HG02973 (cell line): ENCODE results near the gene IFNK.
A peak's percentile ranks its signal among the peaks of the same experiment; 100 is the strongest.
"Not testable (repeated sequence)": the region's sequence is repeated elsewhere in the genome, so short reads cannot be mapped to it uniquely, and the experiment has no call there.

Experiments
- ATAC-seq: cut with Tn5 transposase; IDR thresholded peaks from one replicate; pipeline ENCODE4 v1.9.1; 2021; ENCODE audit warnings: moderate library complexity; ENCODE audit not compliant: unreplicated experiment

The IFNK gene, protein sequence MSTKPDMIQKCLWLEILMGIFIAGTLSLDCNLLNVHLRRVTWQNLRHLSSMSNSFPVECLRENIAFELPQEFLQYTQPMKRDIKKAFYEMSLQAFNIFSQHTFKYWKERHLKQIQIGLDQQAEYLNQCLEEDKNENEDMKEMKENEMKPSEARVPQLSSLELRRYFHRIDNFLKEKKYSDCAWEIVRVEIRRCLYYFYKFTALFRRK

DNA sequence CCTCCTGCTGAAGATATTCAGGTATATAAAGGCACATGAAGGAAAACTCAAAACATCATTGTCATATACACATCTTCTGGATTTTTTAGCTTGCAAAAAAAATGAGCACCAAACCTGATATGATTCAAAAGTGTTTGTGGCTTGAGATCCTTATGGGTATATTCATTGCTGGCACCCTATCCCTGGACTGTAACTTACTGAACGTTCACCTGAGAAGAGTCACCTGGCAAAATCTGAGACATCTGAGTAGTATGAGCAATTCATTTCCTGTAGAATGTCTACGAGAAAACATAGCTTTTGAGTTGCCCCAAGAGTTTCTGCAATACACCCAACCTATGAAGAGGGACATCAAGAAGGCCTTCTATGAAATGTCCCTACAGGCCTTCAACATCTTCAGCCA, at the start of gene IFNK:
Gene IFNK, plus strand, starts transcription at position 55 of the 400 bp plus-strand sequence. Its CDS starts 47 bp downstream, at position 102.
- no peak for ATAC-seq

DNA sequence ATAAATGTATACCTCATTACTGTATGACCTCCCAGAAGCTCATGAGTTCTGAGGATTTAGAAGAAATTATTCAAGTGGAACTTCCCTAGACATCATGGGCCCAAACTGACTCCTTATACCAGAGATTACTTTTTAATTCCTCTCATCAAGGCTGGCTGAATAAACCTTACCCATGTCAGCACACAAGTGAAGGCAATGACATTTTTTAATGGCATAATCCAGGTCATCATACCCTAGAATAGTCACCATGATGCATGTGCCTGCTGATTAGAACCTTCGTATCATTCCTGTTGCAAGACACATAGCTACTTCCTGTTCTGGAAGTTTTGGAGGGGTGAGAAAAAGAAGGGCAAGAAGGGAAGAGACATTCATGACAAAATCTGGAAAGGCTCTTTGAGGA, 49.8 kb upstream of the IFNK start:
- ATAC-seq: no peak

DNA sequence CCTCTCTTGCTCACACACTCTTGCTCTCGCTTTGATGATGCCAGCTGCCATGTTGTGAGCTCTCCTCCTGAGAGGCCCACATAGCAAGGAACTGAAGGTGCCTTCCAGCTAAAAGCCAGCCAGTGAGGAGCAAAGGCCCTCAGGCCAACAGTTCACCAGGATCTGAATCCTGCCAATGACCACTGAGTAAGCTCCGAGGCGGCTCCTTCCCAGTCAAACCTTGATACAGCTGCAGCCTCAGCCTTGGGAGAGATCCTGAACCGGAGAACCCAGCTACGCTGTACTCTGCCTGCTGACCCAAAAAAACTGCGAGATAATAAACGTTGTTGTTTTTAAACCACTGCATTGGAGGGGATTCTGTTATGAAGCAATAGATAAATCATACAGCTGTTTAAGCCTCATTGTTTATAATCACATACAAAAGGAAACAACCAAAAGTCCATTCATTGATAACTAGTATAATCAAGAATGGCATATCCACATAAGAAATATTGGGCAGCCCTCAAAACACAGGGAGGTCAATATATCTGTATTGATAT, 49.0 kb upstream of the IFNK start:
- no peak for ATAC-seq

DNA sequence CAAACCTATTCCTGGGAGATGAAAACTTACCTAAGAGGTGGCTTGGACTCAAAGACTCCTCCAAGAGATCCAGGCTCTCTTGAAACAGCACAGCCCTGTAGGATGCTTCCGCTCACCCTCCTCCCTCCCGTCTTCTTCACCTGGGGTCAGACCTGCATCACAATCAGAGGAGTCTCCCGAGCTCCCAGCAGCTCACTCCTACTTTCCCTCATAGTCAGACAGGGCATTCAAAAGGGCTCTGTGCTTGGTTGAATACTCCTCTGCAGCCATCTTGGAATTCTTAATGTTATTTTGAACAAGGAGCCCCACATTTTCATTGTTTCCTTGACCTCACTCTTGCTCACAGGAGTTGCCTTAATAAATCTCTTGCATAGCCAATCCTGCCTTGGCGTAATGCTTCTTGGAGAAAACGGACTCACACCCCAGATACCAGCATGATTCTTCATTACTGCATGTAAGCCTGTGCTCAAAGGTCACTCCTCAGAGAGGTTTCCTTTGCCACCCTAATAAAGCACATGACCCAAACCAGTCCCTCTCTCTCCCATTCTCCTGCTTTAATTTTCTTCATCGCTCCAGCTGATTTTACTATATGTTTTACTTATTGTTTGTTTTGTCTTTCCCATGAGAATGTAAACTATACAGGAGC, 47.1 kb upstream of the IFNK start:
- no peak for ATAC-seq

DNA sequence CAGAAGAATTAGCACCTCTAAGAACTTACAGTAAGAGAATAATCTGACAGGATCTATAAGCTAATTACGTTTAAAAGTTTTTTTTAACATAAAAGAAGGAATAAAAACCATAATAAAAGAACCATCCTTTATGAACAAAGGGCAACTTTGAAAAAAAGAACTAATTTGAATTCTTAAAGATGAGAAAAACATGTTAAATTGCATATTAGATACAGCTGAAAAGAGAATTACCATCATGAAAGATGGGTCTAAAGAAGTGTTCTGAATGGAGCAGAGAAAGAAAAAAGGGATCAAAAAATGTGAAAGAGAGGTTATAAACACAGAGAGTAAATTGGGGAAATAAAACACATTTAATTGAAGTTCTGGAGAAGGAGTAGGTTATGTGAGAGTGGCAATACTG, 45.8 kb upstream of the IFNK start:
- no peak for ATAC-seq

DNA sequence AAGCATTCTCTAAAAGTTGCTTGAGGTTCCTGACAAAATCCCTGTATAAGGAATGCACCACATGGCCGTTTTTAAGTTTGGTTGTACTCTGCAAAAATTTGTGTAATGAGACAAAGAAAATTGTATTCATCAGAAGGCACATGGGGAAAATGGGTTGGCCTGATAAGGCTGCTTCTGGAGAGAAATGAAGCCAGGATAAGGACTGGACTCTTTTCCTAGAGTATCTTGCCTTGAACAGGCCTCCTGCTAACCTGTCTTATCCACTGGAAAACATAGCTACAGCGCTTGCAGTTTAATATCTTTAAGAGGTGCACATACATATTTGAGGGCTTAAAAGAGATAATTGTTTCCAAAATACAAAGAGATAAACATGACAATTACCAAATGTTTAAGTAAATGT, 41.4 kb upstream of the IFNK start:
- ATAC-seq: no peak

DNA sequence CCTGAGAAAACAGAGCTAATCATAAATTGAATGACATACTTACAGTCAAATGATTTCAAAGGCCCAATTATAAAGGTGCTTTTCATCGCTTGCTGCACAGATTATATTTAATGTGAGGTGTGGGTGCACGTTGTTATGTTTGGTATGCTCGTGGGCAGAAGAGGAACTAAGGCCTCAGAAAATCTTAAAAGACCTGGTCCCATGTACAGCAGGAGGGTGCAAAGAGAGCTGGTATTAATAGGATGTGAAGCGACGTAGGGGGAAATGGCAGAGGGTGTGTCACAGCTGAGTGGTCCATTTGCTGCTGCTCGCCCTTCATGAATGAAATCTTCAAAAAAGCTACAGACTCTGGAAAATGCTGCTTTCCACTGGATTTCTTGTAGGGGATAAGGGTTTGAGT, 40.5 kb upstream of the IFNK start:
- no peak for ATAC-seq

DNA sequence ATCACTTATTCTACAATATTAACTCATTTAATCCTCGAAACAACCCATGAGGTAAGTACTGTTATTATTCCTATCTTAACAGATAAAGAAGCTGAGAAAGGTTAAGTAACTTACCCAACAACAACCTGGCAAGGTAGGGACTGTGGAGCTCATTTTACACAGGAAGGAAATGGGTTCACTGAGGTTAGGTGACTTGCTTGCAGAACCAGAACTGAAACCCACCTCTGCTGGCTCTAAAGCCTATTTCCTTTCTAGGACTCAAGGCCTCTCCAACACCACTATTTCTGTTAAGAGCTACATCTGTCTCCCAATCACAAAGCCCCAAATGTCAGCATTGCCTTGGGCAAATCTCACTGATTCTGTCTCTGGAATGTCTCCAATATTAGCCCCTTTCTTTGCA, 38.9 kb upstream of the IFNK start:
- peak; percentile 86 for ATAC-seq

DNA sequence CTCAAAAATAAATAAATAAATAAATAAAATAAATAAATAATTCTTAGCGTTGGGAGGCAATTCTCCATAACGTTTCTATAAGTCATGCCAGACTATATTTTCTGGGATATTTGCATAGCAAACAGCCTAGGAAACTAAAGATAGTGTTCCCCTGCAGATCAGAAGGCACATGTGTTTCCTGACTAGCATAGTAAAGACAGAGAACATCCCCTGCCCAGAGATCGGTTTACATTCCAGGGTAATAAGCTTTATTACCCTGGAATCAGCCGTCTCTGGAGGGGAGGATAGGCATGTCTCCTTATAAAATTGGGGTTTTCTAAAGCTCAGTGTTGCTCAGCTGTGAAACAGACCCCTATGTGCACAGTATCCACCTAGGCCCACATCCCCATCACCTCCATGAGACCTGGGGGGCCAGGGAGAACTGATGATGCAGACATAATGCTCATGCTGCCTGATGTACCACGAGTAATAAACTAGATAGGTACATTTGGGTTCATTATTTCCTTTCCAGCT, 36.9 kb upstream of the IFNK start:
- no peak for ATAC-seq

DNA sequence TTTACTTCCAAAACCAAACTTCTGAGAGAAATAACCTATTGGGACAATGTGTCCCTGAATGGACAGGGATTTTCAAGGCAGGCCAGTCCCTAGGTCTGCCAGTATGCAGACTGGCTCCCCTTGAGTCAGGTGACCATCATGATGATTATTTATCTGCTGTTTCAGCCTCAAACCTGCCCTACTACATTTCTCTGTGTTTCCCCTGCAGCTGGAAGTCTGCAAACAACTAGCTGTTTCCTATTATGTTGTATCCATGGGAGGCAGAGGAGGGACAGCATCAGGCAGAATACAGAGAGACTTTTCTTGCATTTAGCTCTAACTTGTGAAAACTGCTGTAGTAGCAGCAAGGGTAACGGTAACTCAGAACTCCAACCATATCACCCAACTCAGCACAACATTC, 36.2 kb upstream of the IFNK start:
- no peak for ATAC-seq

DNA sequence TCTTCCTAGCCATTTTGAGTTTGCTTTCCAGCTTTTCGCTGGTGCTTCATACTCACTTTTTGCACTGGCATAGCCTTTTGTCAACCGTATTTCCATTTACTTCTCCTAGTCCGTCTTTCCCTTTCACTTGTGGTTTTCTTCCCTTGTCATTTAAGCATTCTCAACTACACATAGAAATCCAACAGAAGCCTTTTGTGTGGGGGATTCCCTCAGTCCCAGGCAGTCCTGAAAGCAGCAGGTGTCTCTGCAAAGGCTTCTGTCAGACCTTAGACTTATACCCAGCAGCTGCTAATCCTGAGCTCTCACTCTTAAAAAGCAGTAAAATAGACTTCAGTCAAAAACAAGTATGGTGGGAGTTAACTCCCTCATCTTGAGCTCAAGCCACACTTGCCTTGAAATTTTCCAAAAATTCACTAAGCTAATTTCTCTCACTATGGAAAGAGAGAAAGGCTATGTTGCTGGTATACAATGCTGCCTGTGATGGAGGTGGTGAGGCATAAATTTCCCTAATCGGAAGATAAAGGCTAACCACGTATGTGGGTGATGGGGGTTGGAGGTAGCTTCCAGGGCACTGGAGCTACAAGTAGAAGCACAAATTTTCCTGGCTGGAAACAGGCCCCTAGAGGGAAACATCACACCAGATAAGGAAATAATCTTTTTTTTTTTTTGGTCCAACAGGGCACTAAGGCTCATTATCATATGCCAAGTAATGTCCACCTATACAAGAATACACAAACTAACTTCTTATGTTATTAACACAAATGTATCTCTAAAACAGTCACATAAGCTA, 34.8 kb upstream of the IFNK start:
- peak; percentile 79 for ATAC-seq

DNA sequence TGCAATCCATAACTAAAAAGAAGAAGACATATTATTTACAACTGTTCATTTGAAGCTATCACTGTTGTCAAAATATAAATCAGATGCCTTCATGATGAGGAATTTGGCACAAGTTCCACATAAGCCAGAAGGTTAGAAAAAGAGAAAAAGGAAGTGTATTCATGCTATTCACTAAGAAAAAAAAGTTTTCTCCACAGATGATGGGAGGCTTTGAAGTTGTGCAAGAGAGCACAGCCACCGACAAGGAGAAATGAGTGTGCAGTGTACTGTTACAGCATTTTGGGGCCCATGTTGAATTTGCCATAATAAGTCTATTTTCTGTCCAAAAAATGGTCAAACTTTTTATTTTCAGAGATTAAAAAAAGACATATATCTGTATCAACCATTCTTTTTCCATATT, 32.9 kb upstream of the IFNK start:
- no peak for ATAC-seq

DNA sequence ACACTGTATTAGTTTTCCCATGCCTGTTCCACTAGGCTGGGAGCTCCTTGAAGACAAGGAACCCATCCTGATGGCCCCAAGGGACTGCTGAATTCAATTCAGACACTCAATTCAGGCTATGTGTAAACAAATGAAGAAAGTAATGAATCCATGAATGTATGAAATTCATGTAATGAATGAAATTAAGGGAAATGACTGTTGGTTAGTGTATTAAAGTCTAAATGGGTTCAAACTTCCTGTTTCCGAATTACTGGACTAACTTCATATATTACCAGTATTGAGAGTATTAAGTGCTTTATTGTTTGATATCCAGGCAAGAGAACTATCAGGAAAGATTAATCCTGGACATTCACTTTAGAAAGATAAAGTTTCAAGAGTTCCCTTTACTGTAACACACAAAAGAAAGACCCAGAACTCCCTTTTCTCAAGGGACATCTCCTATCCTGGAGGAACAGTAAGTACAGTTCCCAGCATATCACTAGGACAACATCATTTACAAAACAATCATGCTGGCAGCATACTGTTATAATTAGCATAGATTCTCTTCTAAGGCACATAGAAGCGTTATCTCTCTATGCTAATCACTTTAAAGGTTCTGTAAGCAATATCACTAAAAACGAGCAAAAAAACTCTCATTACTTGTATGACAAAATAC, 28.5 kb upstream of the IFNK start:
- no peak for ATAC-seq

DNA sequence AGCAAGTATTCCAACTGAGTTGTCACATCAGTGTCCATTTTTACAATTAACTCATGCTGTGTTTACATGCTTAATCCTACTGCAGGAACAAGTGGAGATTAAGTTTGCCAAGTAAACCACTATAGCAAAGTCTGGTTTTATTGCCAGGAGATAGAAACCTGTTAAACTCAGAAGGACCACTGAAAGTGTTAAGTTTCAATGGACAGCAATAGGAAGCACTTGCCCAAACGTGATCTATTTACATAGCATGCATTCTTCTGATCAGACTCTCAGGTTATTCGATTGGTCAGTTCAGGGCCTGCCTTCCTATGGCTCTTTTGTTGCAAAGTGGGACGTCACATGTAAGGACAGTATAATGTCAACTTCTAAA, 28.0 kb upstream of the IFNK start:
- ATAC-seq: no peak

DNA sequence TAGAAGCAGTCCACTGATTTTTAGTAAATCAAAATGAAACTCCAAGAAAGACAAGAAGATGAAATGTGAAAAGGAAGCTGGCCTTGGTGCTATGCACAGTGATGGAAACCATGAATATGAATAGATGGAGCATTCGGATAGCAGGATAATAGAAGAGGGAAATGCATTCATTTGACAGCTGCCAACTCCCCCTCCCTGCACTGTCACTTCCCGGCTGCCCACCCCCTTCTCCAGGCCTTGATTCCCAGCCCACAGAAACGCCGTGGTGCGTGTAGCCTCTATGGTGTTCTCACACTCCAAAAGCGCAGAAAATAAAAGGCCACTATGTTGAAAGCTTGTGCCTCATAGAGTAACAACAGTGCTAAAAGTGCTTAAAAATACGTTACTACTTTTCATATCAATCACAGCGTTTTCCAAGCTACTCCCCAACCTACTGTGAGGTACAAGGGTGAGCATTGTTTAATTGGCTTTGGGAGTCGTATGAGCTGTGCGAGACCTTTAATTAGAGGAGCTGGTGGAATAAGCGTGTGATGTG, 26.1 kb upstream of the IFNK start:
- ATAC-seq: no peak

DNA sequence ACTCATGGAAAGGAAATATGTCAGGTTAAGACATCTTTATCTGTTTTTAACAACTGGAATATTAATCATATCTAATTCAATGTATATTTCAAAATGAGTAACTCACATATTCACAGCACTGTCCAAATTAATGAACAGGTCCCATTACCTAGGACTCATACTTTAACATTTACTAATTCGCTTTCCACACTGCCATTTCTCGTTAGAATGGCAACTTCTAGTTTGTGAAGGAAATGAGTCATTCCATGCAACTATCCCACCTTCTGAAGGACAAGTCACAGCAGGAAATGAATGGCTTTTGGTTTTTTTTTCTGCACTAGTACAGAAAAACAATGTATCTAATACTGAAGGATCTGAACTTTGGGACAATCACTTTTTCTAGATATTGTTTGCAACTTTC, 24.6 kb upstream of the IFNK start:
- ATAC-seq: peak; percentile 49

DNA sequence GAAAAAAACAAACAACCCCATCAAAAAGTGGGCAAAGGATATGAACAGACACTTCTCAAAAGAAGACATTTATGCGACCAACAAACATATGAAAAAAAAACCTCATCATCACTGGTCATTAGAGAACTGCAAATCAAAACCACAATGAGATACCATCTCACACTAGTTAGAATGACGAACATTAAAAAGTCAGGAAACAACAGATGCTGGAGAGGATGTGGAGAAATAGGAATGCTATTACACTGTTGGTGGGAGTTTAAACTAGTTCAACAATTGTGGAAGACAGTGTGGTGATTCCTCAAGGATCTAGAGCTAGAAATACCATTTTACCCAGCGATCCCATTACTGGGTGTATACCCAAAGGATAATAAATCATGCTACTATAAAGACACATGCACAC, 23.2 kb upstream of the IFNK start:
- not testable (repeated sequence) for ATAC-seq

DNA sequence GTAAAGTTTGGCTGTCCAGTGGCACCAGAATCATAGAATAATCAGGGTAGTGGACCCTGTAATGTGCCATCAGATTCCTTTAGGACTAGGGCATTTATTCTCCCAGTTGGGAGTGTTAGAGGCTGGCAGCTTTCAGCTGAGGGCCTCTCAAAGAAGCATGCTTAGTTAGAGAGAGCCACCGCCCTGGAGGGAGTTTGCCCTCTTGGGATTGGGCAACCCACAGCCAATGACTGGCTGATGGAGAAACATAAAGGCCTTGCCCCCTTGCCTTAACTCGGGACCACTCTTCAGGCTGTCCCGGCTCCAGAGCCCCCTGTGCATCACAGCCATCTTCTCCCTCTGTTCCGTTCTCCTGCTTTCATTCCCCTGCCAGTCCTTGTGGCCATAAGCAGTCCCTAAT, 20.5 kb upstream of the IFNK start:
- no peak for ATAC-seq

DNA sequence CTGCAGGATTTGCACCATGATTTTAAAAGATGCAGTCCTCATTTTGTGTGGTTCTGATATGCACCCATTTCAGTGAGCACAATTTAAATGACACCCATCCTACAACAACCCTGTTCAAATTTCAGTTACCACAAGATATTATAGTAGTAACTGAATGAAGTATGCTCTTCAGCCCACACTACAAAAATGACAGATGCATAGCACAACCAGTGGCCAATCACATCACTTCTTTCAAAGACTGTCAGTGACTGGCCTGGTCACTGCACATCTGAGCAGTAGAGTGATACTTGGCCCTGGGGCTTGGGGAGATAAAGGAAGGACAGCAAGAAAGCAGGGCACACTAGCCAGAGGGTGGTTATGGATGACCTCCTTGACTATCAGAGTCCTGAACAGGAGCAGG, 19.8 kb upstream of the IFNK start:
- no peak for ATAC-seq

DNA sequence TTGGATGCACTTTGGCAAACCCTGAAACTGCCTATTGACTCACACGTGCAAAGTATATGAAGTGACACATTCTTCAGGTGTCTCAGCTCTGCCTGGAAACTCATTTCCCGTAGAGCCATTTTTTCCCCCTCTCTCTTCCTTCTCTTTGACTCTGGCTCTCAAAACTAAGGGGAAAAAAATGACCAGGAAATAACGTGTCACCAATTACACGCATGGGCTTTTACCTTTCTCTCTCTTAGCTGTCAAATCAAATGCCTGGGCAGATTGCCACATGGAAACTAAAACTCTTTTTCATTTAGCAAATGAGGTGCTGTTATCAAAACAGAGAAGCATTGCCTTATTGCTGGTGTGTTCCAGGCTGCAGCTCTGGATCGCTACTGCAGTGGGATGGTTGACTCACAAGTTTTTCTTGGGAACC, 18.3 kb upstream of the IFNK start:
- ATAC-seq: no peak

DNA sequence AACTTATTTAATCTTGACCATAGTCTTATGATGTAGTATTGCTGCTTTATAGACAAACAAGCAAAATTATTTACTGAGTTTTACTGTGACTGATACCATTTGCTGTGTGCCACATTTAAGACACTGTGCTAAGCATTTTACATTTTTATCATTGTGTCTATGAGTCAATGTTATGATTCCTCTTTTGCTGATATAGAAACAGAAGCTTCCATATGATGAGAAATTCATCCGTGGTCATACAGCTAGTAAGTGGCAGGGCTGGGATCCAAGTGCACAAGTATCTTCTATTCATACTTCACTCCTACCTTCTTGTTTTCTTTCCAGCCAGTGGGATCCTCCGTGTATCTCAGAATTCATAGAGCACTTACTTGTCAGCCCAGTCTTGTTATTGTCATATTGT, 17.1 kb upstream of the IFNK start:
- ATAC-seq: no peak
